H9 (cell line): Measurements from ENCODE around the gene TNPO3. TPM values are rescaled to one million over a fixed set of nuclear protein-coding genes. Genes with fewer than 3 reads are reported as not detected.

Source experiments
- DNase-seq: peaks from one replicate; pipeline ENCODE4 v3.0.0-alpha.2; 2017
- H2AFZ ChIP-seq: one replicate; pipeline ENCODE4 v1.6.1; 2013; ENCODE audit warnings: mild to moderate bottlenecking, low read length, control low read depth, moderate library complexity
- H2AK5ac ChIP-seq: 2 replicates; pipeline ENCODE4 v1.6.1; 2013; ENCODE audit warnings: low read length, control low read depth, mixed read lengths; ENCODE audit not compliant: insufficient read length
- H2BK120ac ChIP-seq: one replicate; pipeline ENCODE4 v1.6.1; 2013; ENCODE audit warnings: low read depth, mild to moderate bottlenecking, low read length, control low read depth, inconsistent platforms; ENCODE audit not compliant: poor library complexity, severe bottlenecking
- H2BK12ac ChIP-seq: 2 replicates; pipeline ENCODE4 v1.6.1; 2013; ENCODE audit warnings: low read length, control low read depth, mixed read lengths, low read depth; ENCODE audit not compliant: insufficient read length
- H2BK15ac ChIP-seq: 2 replicates; pipeline ENCODE4 v1.6.1; 2013; ENCODE audit warnings: low read depth, low read length, control low read depth
- H2BK20ac ChIP-seq: one replicate; pipeline ENCODE4 v1.6.1; 2013; ENCODE audit warnings: low read depth, mild to moderate bottlenecking, low read length, control low read depth, inconsistent platforms; ENCODE audit not compliant: poor library complexity, severe bottlenecking
- H2BK5ac ChIP-seq: 2 replicates; pipeline ENCODE4 v1.6.1; 2013; ENCODE audit warnings: low read length, control low read depth, mixed read lengths; ENCODE audit not compliant: insufficient read length
- H3K14ac ChIP-seq: 2 replicates; pipeline ENCODE4 v1.6.1; 2013; ENCODE audit warnings: low read length, control low read depth; ENCODE audit not compliant: insufficient read depth
- H3K18ac ChIP-seq: 2 replicates; pipeline ENCODE4 v1.6.1; 2013; ENCODE audit warnings: low read depth, mild to moderate bottlenecking, mixed read lengths, low read length, control low read depth; ENCODE audit not compliant: insufficient read length
- H3K23ac ChIP-seq: 2 replicates; pipeline ENCODE4 v1.6.1; 2013; ENCODE audit warnings: low read length, control low read depth, mixed read lengths, low read depth; ENCODE audit not compliant: insufficient read length
- H3K23me2 ChIP-seq: 2 replicates; pipeline ENCODE4 v1.6.1; 2013; ENCODE audit warnings: low read depth, mild to moderate bottlenecking, mixed read lengths, low read length, control low read depth; ENCODE audit not compliant: insufficient read length, poor library complexity, severe bottlenecking
- H3K27ac ChIP-seq: 2 replicates; pipeline ENCODE4 v1.5.1; 2013; ENCODE audit warnings: low read length, control low read depth, mixed read lengths, low read depth; ENCODE audit not compliant: insufficient read length
- H3K27me3 ChIP-seq: 2 replicates; pipeline ENCODE4 v1.6.1; 2013; ENCODE audit warnings: low read length, control low read depth, inconsistent platforms; ENCODE audit not compliant: insufficient read depth
- H3K4ac ChIP-seq: 2 replicates; pipeline ENCODE4 v1.6.1; 2013; ENCODE audit warnings: low read depth, mild to moderate bottlenecking, control low read depth, inconsistent platforms, low read length, moderate library complexity
- H3K4me1 ChIP-seq: 2 replicates; pipeline ENCODE4 v1.6.1; 2013; ENCODE audit warnings: low read length, control low read depth, inconsistent platforms; ENCODE audit not compliant: insufficient read depth
- H3K4me2 ChIP-seq: 2 replicates; pipeline ENCODE4 v1.6.1; 2013; ENCODE audit warnings: low read length, control low read depth, mixed read lengths; ENCODE audit not compliant: insufficient read length, insufficient read depth
- H3K56ac ChIP-seq: 2 replicates; pipeline ENCODE4 v1.6.1; 2013; ENCODE audit warnings: low read depth, mild to moderate bottlenecking, mixed read lengths, low read length, control low read depth; ENCODE audit not compliant: insufficient read length
- H3K79me1 ChIP-seq: 2 replicates; pipeline ENCODE4 v1.6.1; 2013; ENCODE audit warnings: low read depth, mild to moderate bottlenecking, moderate library complexity, low read length, control low read depth, inconsistent platforms; ENCODE audit not compliant: insufficient read depth, poor library complexity, severe bottlenecking
- H3K79me2 ChIP-seq: 2 replicates; pipeline ENCODE4 v1.6.1; 2013; ENCODE audit warnings: low read length, control low read depth, inconsistent platforms; ENCODE audit not compliant: insufficient read depth
- H3K9ac ChIP-seq: 2 replicates; pipeline ENCODE4 v1.6.1; 2013; ENCODE audit warnings: low read length, control low read depth, mixed read lengths; ENCODE audit not compliant: insufficient read length; ENCODE audit errors: extremely low read depth
- H3K9me3 ChIP-seq: one replicate; pipeline ENCODE4 v1.6.1; 2013; ENCODE audit warnings: low read depth, low read length, inconsistent platforms; ENCODE audit not compliant: control insufficient read depth
- H3T11ph ChIP-seq: one replicate; pipeline ENCODE4 v1.6.1; 2013; ENCODE audit warnings: mild to moderate bottlenecking, low read length, control low read depth, inconsistent platforms
- H4K20me1 ChIP-seq: one replicate; pipeline ENCODE4 v1.6.1; 2013; ENCODE audit not compliant: control insufficient read depth, insufficient read length, insufficient read depth
- H4K5ac ChIP-seq: 2 replicates; pipeline ENCODE4 v1.6.1; 2013; ENCODE audit warnings: low read depth, mild to moderate bottlenecking, mixed read lengths, low read length, control low read depth; ENCODE audit not compliant: insufficient read length
- H4K8ac ChIP-seq: replicated peaks from 2 replicates; pipeline ENCODE4 v1.6.1; 2013; ENCODE audit warnings: low read length, control low read depth, mixed read lengths, low read depth; ENCODE audit not compliant: insufficient read length
- H4K91ac ChIP-seq: 2 replicates; pipeline ENCODE4 v1.6.1; 2013; ENCODE audit warnings: low read depth, mild to moderate bottlenecking, moderate library complexity, mixed read lengths, low read length, control low read depth; ENCODE audit not compliant: insufficient read length
- H3K27ac Mint-ChIP-seq, 3 experiments: 2 replicates in 2 of 3; 3 replicates in 1 of 3; pipeline ENCODE4 v1.8.0; 2020 to 2021; ENCODE audit warnings: mixed read lengths in 3 of 3, mild to moderate bottlenecking in 1 of 3, moderate library complexity in 1 of 3
- H3K27me3 Mint-ChIP-seq: 2 replicates; pipeline ENCODE4 v1.8.0; 2021; ENCODE audit warnings: low read depth, mild to moderate bottlenecking, moderate library complexity, mixed read lengths
- H3K36me3 Mint-ChIP-seq, 3 experiments: 2 replicates in 2 of 3; 3 replicates in 1 of 3; pipeline ENCODE4 v1.8.0; 2020 to 2021; ENCODE audit warnings: low read depth in 3 of 3, mixed read lengths in 3 of 3; ENCODE audit not compliant: insufficient read depth in 1 of 3
- H3K4me1 Mint-ChIP-seq, 2 experiments: 2 replicates each; pipeline ENCODE4 v1.8.0; 2020; ENCODE audit warnings: mixed read lengths in 2 of 2
- H3K4me3 Mint-ChIP-seq, 2 experiments: 2 replicates in 1 of 2; 3 replicates in 1 of 2; pipeline ENCODE4 v1.8.0; 2020 to 2021; ENCODE audit warnings: mild to moderate bottlenecking in 2 of 2, mixed read lengths in 2 of 2, moderate library complexity in 1 of 2
- H3K9me3 Mint-ChIP-seq, 2 experiments: 2 replicates in 1 of 2; 3 replicates in 1 of 2; pipeline ENCODE4 v1.8.0; 2020; ENCODE audit warnings: mild to moderate bottlenecking in 2 of 2, mixed read lengths in 2 of 2, moderate library complexity in 1 of 2
- WGBS: extraction: QIAGEN DNeasy Blood & Tissue Kit; methylation state at CpG from one replicate; pipeline ENCODE4 v1.1.7; 2013; ENCODE audit warnings: missing lambda C conversion rate, low lambda C conversion rate, mixed read lengths; ENCODE audit not compliant: insufficient read length; ENCODE audit errors: extremely low coverage; 5-methylcytosine and 5-hydroxymethylcytosine counted together
- total RNA-seq: library from RNA; stranded (reverse); gene quantifications from 2 replicates; pipeline ENCODE4 v1.2.1, GENCODE V29; 2021
- TF ChIP-seq, protein P1 (sequence below): fragments of 200-600 bp; sonication (generic); conservative IDR thresholded peaks from 3 replicates; pipeline ENCODE4 v1.8.0; 2021; ENCODE audit warnings: antibody characterized with exemption, mild to moderate bottlenecking

Gene TNPO3
- total RNA-seq, 1 experiment from 2014 or later, result 90.1 TPM

DNA sequence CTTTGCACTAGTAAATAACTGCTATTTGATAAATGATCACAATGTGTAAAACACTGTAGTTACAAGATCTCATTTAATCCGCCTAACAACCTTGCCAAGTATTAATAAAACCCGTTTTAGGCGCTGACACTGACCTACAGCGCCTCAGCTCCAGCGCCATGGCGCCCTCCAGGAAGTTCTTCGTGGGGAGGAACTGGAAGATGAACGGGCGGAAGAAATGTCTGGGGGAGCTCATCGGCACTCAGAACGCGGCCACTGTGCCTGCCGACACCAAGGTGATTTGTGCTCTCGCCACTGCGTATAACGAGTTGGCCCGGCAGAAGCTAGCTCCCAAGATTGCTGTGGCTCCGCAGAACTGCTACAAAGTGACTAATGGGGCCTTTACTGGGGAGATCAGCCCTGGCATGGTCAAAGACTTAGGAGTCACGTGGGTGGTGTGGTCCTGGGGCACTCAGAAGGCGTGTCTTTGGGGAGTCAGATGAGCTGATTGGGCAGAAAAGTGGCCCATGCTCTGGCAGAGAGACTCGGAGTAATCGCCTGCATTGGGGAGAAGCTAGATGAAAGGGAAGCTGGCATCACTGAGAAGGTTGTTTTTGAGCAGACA, 1.1 kb upstream of the TNPO3 start:
- no peak overlapping the region for H2BK20ac ChIP-seq
- no peak overlapping the region for H3K23ac ChIP-seq
- no peak overlapping the region for H2BK15ac ChIP-seq
- H2AK5ac ChIP-seq, result no peak overlapping the region
- no peaks in the 10 kb centered on the region for H3K23me2 ChIP-seq
- TF ChIP-seq, protein P1, sequence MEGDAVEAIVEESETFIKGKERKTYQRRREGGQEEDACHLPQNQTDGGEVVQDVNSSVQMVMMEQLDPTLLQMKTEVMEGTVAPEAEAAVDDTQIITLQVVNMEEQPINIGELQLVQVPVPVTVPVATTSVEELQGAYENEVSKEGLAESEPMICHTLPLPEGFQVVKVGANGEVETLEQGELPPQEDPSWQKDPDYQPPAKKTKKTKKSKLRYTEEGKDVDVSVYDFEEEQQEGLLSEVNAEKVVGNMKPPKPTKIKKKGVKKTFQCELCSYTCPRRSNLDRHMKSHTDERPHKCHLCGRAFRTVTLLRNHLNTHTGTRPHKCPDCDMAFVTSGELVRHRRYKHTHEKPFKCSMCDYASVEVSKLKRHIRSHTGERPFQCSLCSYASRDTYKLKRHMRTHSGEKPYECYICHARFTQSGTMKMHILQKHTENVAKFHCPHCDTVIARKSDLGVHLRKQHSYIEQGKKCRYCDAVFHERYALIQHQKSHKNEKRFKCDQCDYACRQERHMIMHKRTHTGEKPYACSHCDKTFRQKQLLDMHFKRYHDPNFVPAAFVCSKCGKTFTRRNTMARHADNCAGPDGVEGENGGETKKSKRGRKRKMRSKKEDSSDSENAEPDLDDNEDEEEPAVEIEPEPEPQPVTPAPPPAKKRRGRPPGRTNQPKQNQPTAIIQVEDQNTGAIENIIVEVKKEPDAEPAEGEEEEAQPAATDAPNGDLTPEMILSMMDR, result no peak
- H3K14ac ChIP-seq, result no peak overlapping the region
- H3K4me1 ChIP-seq, result no peaks in the 10 kb centered on the region; the same call in 1 of the 2 replicates
- H3K27ac Mint-ChIP-seq, result no peak overlapping the region
- H3K79me1 ChIP-seq, result no peaks in the 10 kb centered on the region
- peaks cover 5% of the 10 kb centered on the region; the same call in 1 of the 2 replicates for H3K27me3 Mint-ChIP-seq
- H3K27ac ChIP-seq, result no peak overlapping the region
- H3K9me3 ChIP-seq, result no peaks in the 10 kb centered on the region
- H3K4me2 ChIP-seq, result peak overlapping the region; percentile 95
- no peak overlapping the region for H2BK12ac ChIP-seq
- no peak overlapping the region for H3T11ph ChIP-seq
- H2BK120ac ChIP-seq, result no peak overlapping the region
- no peak overlapping the region for H3K4ac ChIP-seq
- H3K4me1 Mint-ChIP-seq, result peaks cover 25 to 27% of the 10 kb centered on the region in 2 experiments
- H3K4me3 Mint-ChIP-seq, result peak overlapping the region; percentile 65 to 91
- DNase-seq, result peak; percentile 32
- H4K20me1 ChIP-seq, result no peaks in the 10 kb centered on the region
- H2BK5ac ChIP-seq, result no peak overlapping the region
- no peak overlapping the region for H3K9ac ChIP-seq
- H3K36me3 Mint-ChIP-seq, result peaks cover 0 to 4% (median 0%) of the 10 kb centered on the region in 3 experiments; a peak in 2 of 7 replicates
- H4K91ac ChIP-seq, result no peak overlapping the region
- H2AFZ ChIP-seq, result no peak overlapping the region
- H4K8ac ChIP-seq, result no peak overlapping the region
- no peak overlapping the region for H3K56ac ChIP-seq
- no CpG with 5 or more reads among the region's 22 CpGs for WGBS
- no peaks in the 10 kb centered on the region; the same call in 1 of the 2 replicates for H3K27me3 ChIP-seq
- H3K79me2 ChIP-seq, result peaks cover 21% of the 10 kb centered on the region; the same call in 1 of the 2 replicates
- H3K18ac ChIP-seq, result no peak overlapping the region
- peaks cover 0 to 2% of the 10 kb centered on the region in 2 experiments; a peak in 1 of 5 replicates for H3K9me3 Mint-ChIP-seq
- no peak overlapping the region for H4K5ac ChIP-seq
